K562 (cell line): ENCODE measurements around the gene GUCY1A2. TPM values are rescaled to one million over a fixed set of nuclear protein-coding genes. Genes with fewer than 3 reads are reported as not detected.
"Not testable (repeated sequence)": the region's sequence is repeated elsewhere in the genome, so short reads cannot be mapped to it uniquely, and the experiment has no call there.

Experiments used
- ATAC-seq: fragments of 200-7000 bp; cut with Tn5 transposase; 3 replicates; pipeline ENCODE4 v1.9.1; 2020; ENCODE audit warnings: moderate library complexity
- BruUV-seq: library from RNA; stranded (reverse); fragments of 400-500 nt; replicated peaks from 2 replicates; lab custom pipeline; 2021; lab: Mats Ljungman, UMichigan
- CTCF ChIA-PET: fragments of 300-600 bp; formaldehyde crosslinking; extraction: SDS; loops from one replicate; lab custom pipeline; 2021; ENCODE audit warnings: low intra/inter-chr PET ratio; lab: Yijun Ruan, JAX
- POLR2A ChIA-PET: fragments of 300-600, 350-650 bp; sonication (Branson Sonifier 250); formaldehyde crosslinking; extraction: SDS; loops from one replicate; lab custom pipeline; 2021; ENCODE audit warnings: antibody characterized with exemption, inconsistent platforms; lab: Yijun Ruan, JAX
- DNase-seq, 4 experiments: peaks; one replicate each; pipeline versions ENCODE4 v3.0.0 to v3.0.0-alpha.2; 2011 to 2018; ENCODE audit warnings: low spot score in 3 of 4, mixed read lengths in 3 of 4; ENCODE audit errors: extremely low read depth in 1 of 4
- FAIRE-seq: peaks from 2 replicates; lab custom pipeline; 2011; peaks lifted over from hg19 to GRCh38; lab: Jason Lieb, UNC
- H2AFZ ChIP-seq: 2 replicates; pipeline ENCODE4 v1.6.0; 2011; ENCODE audit warnings: low read depth, low read length, control low read depth, inconsistent platforms
- H3K27ac ChIP-seq: fragments of 200-600 bp; 3 replicates; pipeline ENCODE4 v1.8.0; 2011; ENCODE audit warnings: low read depth, mild to moderate bottlenecking, control low read depth, inconsistent platforms, low read length, moderate library complexity, mixed read lengths; ENCODE audit errors: extremely low read depth
- H3K27me3 ChIP-seq, 2 experiments: fragments of 300-600 bp in 1 of 2; 2 replicates in 1 of 2; 3 replicates in 1 of 2; pipeline versions ENCODE4 v1.6.0 to v1.8.0; 2011; ENCODE audit warnings: inconsistent platforms in 2 of 2, low read length in 2 of 2, mild to moderate bottlenecking in 1 of 2, mixed read lengths in 1 of 2, moderate library complexity in 1 of 2; ENCODE audit not compliant: control insufficient read depth in 2 of 2, insufficient read depth in 2 of 2
- H3K36me3 ChIP-seq: fragments of 300-600 bp; 3 replicates; pipeline ENCODE4 v1.8.0; 2011; ENCODE audit warnings: mild to moderate bottlenecking, low read length, inconsistent platforms; ENCODE audit not compliant: control insufficient read depth, insufficient read depth
- H3K4me1 ChIP-seq, 2 experiments: fragments of 200-600 bp in 1 of 2; replicated peaks in 1 of 2; 2 replicates in 1 of 2; 3 replicates in 1 of 2; pipeline versions ENCODE4 v1.5.1 to v1.8.0; 2011; ENCODE audit warnings: inconsistent platforms in 2 of 2, low read length in 2 of 2, mild to moderate bottlenecking in 1 of 2, mixed read lengths in 1 of 2, moderate library complexity in 1 of 2; ENCODE audit not compliant: control insufficient read depth in 2 of 2, insufficient read depth in 2 of 2
- H3K4me2 ChIP-seq: 2 replicates; pipeline ENCODE4 v1.6.1; 2011; ENCODE audit warnings: low read length, control low read depth, inconsistent platforms, mixed read lengths; ENCODE audit not compliant: insufficient read depth
- H3K4me3 ChIP-seq: fragments of 200-600 bp; sonication (generic), shearing (Covaris generic); 2 replicates; pipeline ENCODE4 v1.5.1; 2016; ENCODE audit warnings: control low read depth, inconsistent platforms
- H3K79me2 ChIP-seq: fragments of 200-600 bp; 3 replicates; pipeline ENCODE4 v1.8.0; 2011; ENCODE audit warnings: low read length, inconsistent platforms; ENCODE audit not compliant: control insufficient read depth, insufficient read depth
- H3K9ac ChIP-seq, 2 experiments: 2 replicates each; pipeline versions ENCODE4 v1.6.0 to v1.6.1; 2011; ENCODE audit warnings: low read depth in 2 of 2, low read length in 2 of 2, control low read depth in 1 of 2, inconsistent platforms in 1 of 2, mild to moderate bottlenecking in 1 of 2, mixed read lengths in 1 of 2; ENCODE audit not compliant: insufficient read depth in 1 of 2
- H3K9me1 ChIP-seq: one replicate; pipeline ENCODE4 v1.6.0; 2011; ENCODE audit warnings: inconsistent platforms, mild to moderate bottlenecking, low read length, moderate library complexity; ENCODE audit not compliant: control insufficient read depth, insufficient read depth
- H3K9me3 ChIP-seq: replicated peaks from 2 replicates; pipeline ENCODE4 v1.5.1; 2011; ENCODE audit warnings: low read depth, low read length, inconsistent platforms; ENCODE audit not compliant: control insufficient read depth, insufficient read depth
- H4K20me1 ChIP-seq: replicated peaks from 2 replicates; pipeline ENCODE4 v1.6.1; 2011; ENCODE audit warnings: low read length, inconsistent platforms, mixed read lengths; ENCODE audit not compliant: control insufficient read depth, insufficient read depth
- CC2D1A ChIP-seq: fragments of 450-650 bp; IDR thresholded peaks from 2 replicates; pipeline ENCODE4 v1.6.1; 2017; ENCODE audit warnings: mild to moderate bottlenecking
- DIDO1 ChIP-seq: fragments of 450-650 bp; IDR thresholded peaks from 2 replicates; pipeline ENCODE4 v1.6.1; 2016; ENCODE audit warnings: low read depth, missing biosample characterization, missing genetic modification characterization
- FOXK2 ChIP-seq, 2 experiments: fragments of 450-650 bp; IDR thresholded peaks in 1 of 2; conservative IDR thresholded peaks in 1 of 2; 2 replicates each; pipeline ENCODE4 v1.6.1; 2016; ENCODE audit warnings: low read depth in 2 of 2, mild to moderate bottlenecking in 1 of 2
- SRSF3 ChIP-seq: fragments of 200-400 bp; formaldehyde crosslinking; IDR thresholded peaks from 2 replicates; pipeline ENCODE4 v1.6.1; 2016; ENCODE audit warnings: mild to moderate bottlenecking, low read length, moderate library complexity; ENCODE audit not compliant: insufficient read depth
- ZNF146 ChIP-seq: IDR thresholded peaks from one replicate; pipeline ENCODE4 v1.6.1; 2018; ENCODE audit warnings: missing compliant biosample characterization; ENCODE audit not compliant: unreplicated experiment
- ZNF644 ChIP-seq: fragments of 200-800 bp; sonication (Bioruptor generic); IDR thresholded peaks from 2 replicates; pipeline ENCODE4 v1.6.1; 2016; ENCODE audit warnings: low read depth, missing genetic modification characterization, missing compliant biosample characterization
- WGBS: fragments of 100-300 bp; shearing (Covaris generic); methylation state at CpG from one replicate; pipeline ENCODE4 v1.1.6; 2016; ENCODE audit warnings: low coverage, mixed read lengths; ENCODE audit not compliant: insufficient coverage; ENCODE audit errors: missing lambda C conversion rate; 5-methylcytosine and 5-hydroxymethylcytosine counted together
- in situ Hi-C: fragments of 300-500 bp; cut with MboI; formaldehyde crosslinking; loops from 4 replicates; pipeline ENCODE4 v1.15.0; 2018; ENCODE audit warnings: inconsistent platforms, mixed read lengths
- intact Hi-C: fragments of 100-400 bp; cut with micrococcal nuclease; formaldehyde crosslinking; loops from 2 replicates; pipeline ENCODE4 v1.14.2; 2022
- polyA plus RNA-seq, 8 experiments: library from polyadenylated mRNA; depleted of rRNA in 4 of 8; stranded (reverse) in 5 of 8; unstranded in 3 of 8; fragments of >200 nt; fragmentation: Nextera tagmentation in 2 of 8; fragmentation: Illumina TruSeq in 1 of 8; extraction: Ambion mirVana in 2 of 8; extraction: Trizol in 1 of 8; gene quantifications; 2 replicates each; pipeline versions ENCODE4 v1.2.1 to v1.2.3, GENCODE V29; 2011 to 2014; ENCODE audit warnings: inconsistent platforms in 1 of 8, missing spikeins in 1 of 8
- total RNA-seq, 7 experiments: library from RNA; depleted of rRNA in 6 of 7; stranded (reverse); fragments of >200 nt in 6 of 7; fragmentation: Illumina TruSeq in 2 of 7; extraction: Trizol in 2 of 7; gene quantifications; 2 replicates each; pipeline versions ENCODE4 v1.2.1 to v1.2.3, GENCODE V29; 2011 to 2021; ENCODE audit warnings: low replicate concordance in 1 of 7

The GUCY1A2 gene
- total and polyA plus RNA-seq, 9 of the 15 experiments (the other 6 are each of a cell fraction or from before 2014, with no cell fraction given) = under 0.01 to 0.04 TPM; not detected in 7

DNA sequence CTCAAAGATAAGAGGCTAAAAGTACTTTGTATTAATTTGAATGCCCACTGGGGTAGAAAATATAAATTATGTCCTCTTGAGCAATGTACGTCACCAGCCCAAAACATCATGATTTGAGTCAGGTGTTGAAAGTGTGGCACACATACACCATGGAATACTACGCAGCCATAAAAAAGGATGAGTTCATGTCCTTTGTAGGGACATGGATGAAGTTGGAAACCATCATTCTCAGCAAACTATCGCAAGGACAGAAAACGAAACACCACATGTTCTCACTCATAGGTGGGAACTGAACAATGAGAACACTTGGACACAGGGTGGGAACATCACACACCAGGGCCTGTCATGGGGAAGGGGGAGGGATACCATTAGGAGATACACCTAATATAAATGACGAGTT, 134.6 kb downstream of the GUCY1A2 start:
- H3K4me1 ChIP-seq, BruUV-seq, H2AFZ ChIP-seq, H3K36me3 ChIP-seq, H3K27me3 ChIP-seq, FAIRE-seq, H3K9ac ChIP-seq, CTCF ChIA-PET, in situ Hi-C loops, H3K4me3 ChIP-seq, DNase-seq, POLR2A ChIA-PET, H4K20me1 ChIP-seq, H3K4me2 ChIP-seq, H3K27ac ChIP-seq, intact Hi-C loops, H3K79me2 ChIP-seq, H3K9me1 ChIP-seq, ATAC-seq, H3K9me3 ChIP-seq: not testable (repeated sequence)
- 6% methylated on average over 3 of the region's 5 CpGs for WGBS
- TF ChIP-seq ZNF146 = peak; percentile 20

DNA sequence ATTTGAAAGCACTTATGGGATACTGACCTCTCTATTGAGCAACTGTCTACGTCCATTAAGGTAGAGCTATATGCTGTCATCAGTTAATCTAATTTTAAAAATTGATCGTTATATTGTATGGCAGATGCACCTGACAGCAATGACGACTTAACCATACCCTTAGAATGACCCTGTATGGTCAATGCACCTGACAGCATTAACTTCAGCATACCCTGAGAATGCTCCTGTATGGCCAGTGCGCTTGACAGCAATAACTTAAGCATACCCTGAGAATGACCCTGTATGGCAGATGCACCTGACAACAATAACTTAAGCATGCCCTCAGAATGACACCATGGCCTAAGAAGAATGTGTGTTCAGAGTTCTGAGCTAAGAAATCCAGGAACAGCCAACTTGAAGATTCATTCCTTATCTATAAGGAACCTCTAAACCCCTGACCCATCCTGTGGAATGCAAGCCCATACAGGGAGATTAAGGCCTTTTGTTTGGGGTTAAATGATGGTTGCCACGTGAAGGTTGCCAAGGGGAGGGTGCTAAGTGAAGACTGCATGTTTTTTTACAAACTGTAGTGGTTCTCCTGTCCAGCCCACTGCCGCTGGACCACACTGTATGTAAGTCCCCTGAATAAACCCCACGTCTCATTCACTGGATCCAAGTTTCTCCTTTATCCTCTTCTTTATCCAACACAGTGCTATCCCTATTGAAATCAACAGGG, 138.3 kb downstream of the GUCY1A2 start:
- no peak overlapping the region for H3K9ac ChIP-seq
- DNase-seq = no peak
- H3K9me3 ChIP-seq = 0 out of 2 replicates have a peak, but pooled peaks cover 2% of the 10 kb centered on the region
- CTCF ChIA-PET = no interaction called here
- BruUV-seq = no TSS peak
- no peak for ATAC-seq
- no peaks in the 10 kb centered on the region for H4K20me1 ChIP-seq
- TF ChIP-seq DIDO1 (tag) (no peak), FOXK2 (conservative IDR thresholded peaks at IDR 0.05 in 1 of 2, IDR thresholded peaks at IDR 0.05 in 1 of 2; ENCODE audit: low read depth in 2 of 2) (no peak), ZNF644 (no peak), SRSF3 (no peak), CC2D1A (no peak)
- no peak for FAIRE-seq
- POLR2A ChIA-PET = no interaction called here
- H3K4me3 ChIP-seq = no peak overlapping the region
- no peaks in the 10 kb centered on the region for H3K4me1 ChIP-seq
- no peaks in the 10 kb centered on the region for H3K36me3 ChIP-seq
- H3K79me2 ChIP-seq = no peaks in the 10 kb centered on the region
- in situ Hi-C loops (no loop called here), intact Hi-C loops (no loop called here)
- no peak overlapping the region for H3K4me2 ChIP-seq
- no peaks in the 10 kb centered on the region for H3K27me3 ChIP-seq
- no peak overlapping the region for H2AFZ ChIP-seq
- H3K9me1 ChIP-seq = no peaks in the 10 kb centered on the region
- 4% methylated on average over 7 of the region's 7 CpGs for WGBS
- H3K27ac ChIP-seq = no peak overlapping the region
